Tibial artery (tissue), 4 donors: Measurements from ENCODE around the gene PAGE2.
"Not testable (repeated sequence)": the region's sequence is repeated elsewhere in the genome, so short reads cannot be mapped to it uniquely, and the experiment has no call there.

ENCODE experiments used
- DNase-seq, 2 donors: peaks; one replicate each; pipeline ENCODE4 v3.0.0-alpha.2; 2019
- H3K27ac ChIP-seq, 2 donors: fragments of 200-600 bp; sonication (generic) in 1 of 2; 1 replicate in 1 of 2; 2 replicates in 1 of 2; pipeline ENCODE4 v1.5.1; 2018 to 2019; ENCODE audit warnings: mild to moderate bottlenecking in 1 of 2
- H3K27me3 ChIP-seq, 2 donors: fragments of 200-600 bp; sonication (generic) in 1 of 2; one replicate each; pipeline versions ENCODE4 v1.5.1 to v1.6.0; 2016 to 2019
- H3K36me3 ChIP-seq, 3 donors: fragments of 200-600 bp; sonication (generic) in 2 of 3; one replicate each; pipeline ENCODE4 v1.5.1; 2016 to 2019; ENCODE audit warnings: mild to moderate bottlenecking in 2 of 3
- H3K4me1 ChIP-seq, 4 donors: fragments of 200-600 bp; sonication (generic) in 2 of 4; 1 replicate in 3 of 4; 2 replicates in 1 of 4; pipeline ENCODE4 v1.5.1; 2016 to 2019
- H3K4me3 ChIP-seq, 2 donors: fragments of 200-600 bp; sonication (generic) in 1 of 2; 1 replicate in 1 of 2; 2 replicates in 1 of 2; pipeline ENCODE4 v1.5.1; 2018 to 2019; ENCODE audit warnings: mild to moderate bottlenecking in 2 of 2
- H3K9me3 ChIP-seq, 3 donors: fragments of 200-600 bp; sonication (generic) in 1 of 3; one replicate each; pipeline ENCODE4 v1.5.1; 2016 to 2019
- CTCF ChIP-seq, 2 experiments: fragments of 200-600 bp in 1 of 2; fragments of 450-650 bp in 1 of 2; IDR thresholded peaks; one replicate each; pipeline ENCODE4 v1.5.1; 2017 to 2019; ENCODE audit warnings: antibody characterized with exemption in 2 of 2, mild to moderate bottlenecking in 1 of 2, moderate library complexity in 1 of 2
- intact Hi-C: fragments of 100-400 bp; cut with DNase I; formaldehyde crosslinking; loops from one replicate; pipeline ENCODE4 v1.15.0; 2023; ENCODE audit warnings: low total_unique reads

Gene PAGE2

GRCh38 chrX:55129361-55129760, 40.5 kb downstream of the PAGE2 start:
- no peak for DNase-seq
- H3K4me1 ChIP-seq: no peaks in the 10 kb centered on the region
- no peak overlapping the region for H3K4me3 ChIP-seq
- no peaks in the 10 kb centered on the region for H3K27me3 ChIP-seq
- H3K27ac ChIP-seq: no peak overlapping the region
- H3K9me3 ChIP-seq: no peaks in the 10 kb centered on the region
- intact Hi-C loops: no loop called here
- no peaks in the 10 kb centered on the region for H3K36me3 ChIP-seq
- TF ChIP-seq CTCF (IDR thresholded peaks at IDR 0.05): no peak

- no peak overlapping the region for H3K27ac ChIP-seq
- H3K27me3 ChIP-seq: no peaks in the 10 kb centered on the region
- no peak for DNase-seq
- intact Hi-C loops: no loop called here
- H3K9me3 ChIP-seq: no peaks in the 10 kb centered on the region
- no peak for TF ChIP-seq CTCF (IDR thresholded peaks at IDR 0.05)
- no peaks in the 10 kb centered on the region for H3K36me3 ChIP-seq
- H3K4me1 ChIP-seq: no peaks in the 10 kb centered on the region
- H3K4me3 ChIP-seq: no peak overlapping the region
These were observed 41.7 kb downstream of the PAGE2 start for GRCh38 chrX:55130481-55130880.

- TF ChIP-seq CTCF (IDR thresholded peaks at IDR 0.05): no peak
- H3K27ac ChIP-seq: no peak overlapping the region
These were observed 43.6 kb downstream of the PAGE2 start for GRCh38 chrX:55132416-55132815.

GRCh38 chrX:55135171-55135570, 46.4 kb downstream of the PAGE2 start:
- peak; percentile 17 to 43 for TF ChIP-seq CTCF (IDR thresholded peaks at IDR 0.05)
- H3K4me1 ChIP-seq: no peaks in the 10 kb centered on the region
- no peaks in the 10 kb centered on the region for H3K27me3 ChIP-seq
- intact Hi-C loops: no loop called here
- peak in 1 of 2 donors; percentile 21 for DNase-seq
- no peaks in the 10 kb centered on the region for H3K9me3 ChIP-seq
- no peak overlapping the region for H3K4me3 ChIP-seq
- H3K36me3 ChIP-seq: no peaks in the 10 kb centered on the region
- no peak overlapping the region for H3K27ac ChIP-seq

More at GRCh38 chrX:55132416-55132815, 43.6 kb downstream of the PAGE2 start:
- Histone ChIP-seq H3K27me3 (no peaks in the 10 kb centered on the region), H3K4me3 (no peak overlapping the region), H3K36me3 (no peaks in the 10 kb centered on the region), H3K4me1 (no peaks in the 10 kb centered on the region), H3K9me3 (no peaks in the 10 kb centered on the region)
- no peak for DNase-seq
- intact Hi-C loops: no loop called here

GRCh38 chrX:55140800-55141199, 52.0 kb downstream of the PAGE2 start:
- DNase-seq, H3K27me3 ChIP-seq, H3K4me1 ChIP-seq, H3K36me3 ChIP-seq, H3K27ac ChIP-seq, intact Hi-C loops, H3K4me3 ChIP-seq, H3K9me3 ChIP-seq: not testable (repeated sequence)
